ENCODE results near the gene RHCG.

Gene RHCG

GRCh38 chr15:89496155-89497098, at the start of gene RHCG:
TSS of gene RHCG (minus strand) at chr15:89496583. CDS start at chr15:89496544, 39 bp downstream.
- FAIRE-seq, result no peak

DNA sequence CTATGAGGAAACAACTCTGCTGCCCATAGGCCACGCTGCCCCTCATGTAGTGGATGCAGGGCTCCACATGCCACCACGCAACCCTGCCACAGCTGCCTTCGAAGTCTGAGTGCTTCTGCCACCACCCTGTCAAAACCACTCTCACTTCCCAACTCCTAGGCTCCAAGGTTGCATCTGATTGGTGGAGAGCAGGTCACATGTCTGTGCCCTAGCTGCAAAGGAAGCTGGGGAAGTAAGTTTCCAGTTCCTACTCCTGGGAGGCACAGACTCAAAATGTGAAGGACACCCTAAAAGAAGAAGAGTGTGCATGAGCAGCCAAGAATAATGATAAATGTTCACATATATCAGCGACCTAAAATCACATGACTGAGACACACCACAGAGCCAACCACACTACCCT, 47.0 kb upstream of the RHCG start:
- FAIRE-seq, result no peak

DNA sequence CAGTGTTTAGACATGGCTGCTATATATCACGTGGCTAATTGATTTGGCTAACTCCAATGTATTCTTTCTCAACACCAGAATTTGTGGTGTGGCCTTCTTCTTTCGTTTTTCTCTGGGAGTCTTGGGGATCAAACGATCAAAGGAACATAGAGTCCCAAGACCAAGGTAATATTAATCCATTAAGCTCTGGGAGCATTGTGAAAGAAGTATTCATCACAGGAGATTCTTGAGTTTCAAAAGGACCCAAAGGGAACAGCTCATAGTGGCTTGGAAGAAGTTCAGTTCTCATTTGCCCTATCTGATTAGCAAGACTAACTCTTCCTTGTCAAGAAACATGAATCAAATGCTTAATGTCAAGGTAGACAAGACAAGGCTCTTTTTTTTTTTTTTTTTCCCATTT, 46.0 kb upstream of the RHCG start:
- FAIRE-seq, result no peak

DNA sequence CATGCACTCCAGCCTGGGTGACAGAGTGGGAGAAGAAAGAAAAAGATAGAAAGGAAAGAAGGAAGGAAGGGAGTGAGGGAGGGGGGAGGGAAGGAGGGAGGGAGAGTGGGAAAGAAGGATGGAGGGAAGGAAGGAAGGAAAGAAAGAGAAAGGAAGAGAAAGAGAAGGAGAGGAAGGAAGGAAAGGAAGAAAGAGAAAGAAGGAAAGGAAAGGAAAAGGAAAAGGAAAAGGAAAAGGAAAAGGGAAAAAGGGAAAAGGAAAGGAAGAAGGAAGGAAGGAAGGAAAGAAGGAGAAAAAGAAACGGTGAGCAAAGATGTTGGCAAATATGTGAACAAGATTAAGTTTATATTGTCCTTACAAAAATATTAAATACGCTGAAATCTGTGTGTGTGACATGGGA, 42.6 kb upstream of the RHCG start:
- FAIRE-seq, result no peak

DNA sequence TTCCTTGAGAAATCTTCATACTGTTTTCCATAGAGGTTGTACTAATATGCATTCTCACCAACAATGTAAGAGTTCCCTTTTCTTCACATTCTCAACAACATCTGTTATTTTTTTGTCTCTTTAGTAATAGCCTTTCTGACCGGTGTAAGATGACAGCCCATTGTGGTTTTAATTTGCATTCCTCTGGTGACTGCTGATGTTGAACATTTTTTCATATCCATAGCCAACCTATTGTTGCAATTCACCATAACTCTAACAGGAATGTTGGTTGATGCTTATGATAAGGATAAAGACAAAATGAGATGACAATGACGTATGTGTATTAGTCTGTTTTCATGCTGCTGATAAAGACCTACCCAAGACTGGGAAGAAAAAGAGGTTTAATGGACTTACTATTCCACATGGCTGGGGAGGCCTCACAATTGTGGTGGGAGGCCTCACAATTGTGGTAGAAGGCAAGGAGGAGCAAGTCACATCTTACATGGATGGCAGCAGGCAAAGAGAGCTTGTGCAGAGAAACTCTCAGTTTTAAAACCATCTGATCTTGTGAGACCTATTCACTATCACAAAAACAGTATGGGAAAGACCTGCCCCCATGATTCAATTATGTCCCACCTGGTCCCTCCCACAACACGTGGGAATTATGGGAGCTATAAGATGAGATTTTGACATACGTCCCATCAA, 37.6 kb upstream of the RHCG start:
- no peak for FAIRE-seq

GRCh38 chr15:89531796-89532537, 35.6 kb upstream of the RHCG start:
- FAIRE-seq, result no peak

GRCh38 chr15:89530976-89531375, 34.6 kb upstream of the RHCG start:
- FAIRE-seq, result no peak

- FAIRE-seq, result no peak
These were observed 32.5 kb upstream of the RHCG start for GRCh38 chr15:89528757-89529352.

DNA sequence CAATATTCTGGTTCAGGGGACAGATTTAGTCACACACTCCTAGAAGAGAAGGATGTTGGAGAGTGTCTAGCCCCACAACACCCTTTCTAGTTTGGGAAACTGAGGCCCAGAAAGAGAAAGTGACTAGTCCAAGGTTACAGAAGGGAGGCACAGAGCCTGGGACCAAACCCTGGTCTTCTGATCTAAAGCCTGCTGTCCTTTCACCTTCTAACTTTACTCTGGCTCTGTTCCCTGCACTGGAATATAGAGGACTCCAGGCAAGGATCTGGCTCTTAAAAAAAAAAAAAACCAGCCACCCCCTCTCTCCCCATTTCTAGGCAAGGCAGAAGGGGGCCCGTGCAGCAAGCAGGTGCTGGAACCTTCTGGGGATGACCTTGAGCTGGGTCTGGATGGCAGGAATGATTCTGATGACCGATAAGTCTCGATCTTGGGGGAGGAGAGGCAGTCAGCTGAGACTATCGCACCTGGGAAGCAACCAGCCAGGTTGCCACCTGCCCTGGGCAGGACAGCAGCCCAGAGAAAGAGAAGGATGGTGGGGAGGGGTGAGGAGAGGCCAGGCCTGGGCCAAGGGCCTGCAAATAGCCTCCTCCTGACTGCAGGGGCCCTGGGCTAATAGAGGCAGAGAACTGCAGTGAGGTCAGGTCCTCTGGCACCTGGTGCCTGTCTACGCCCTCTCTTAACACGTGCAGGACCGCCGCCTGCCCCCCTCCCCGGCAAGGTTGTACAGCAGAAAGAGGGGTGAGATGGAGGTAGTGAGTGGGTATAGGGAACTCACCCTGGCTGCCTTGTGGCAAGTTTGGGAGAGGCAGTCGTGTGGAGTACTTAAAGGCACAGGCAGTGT, 30.4 kb upstream of the RHCG start:
- FAIRE-seq, result no peak

DNA sequence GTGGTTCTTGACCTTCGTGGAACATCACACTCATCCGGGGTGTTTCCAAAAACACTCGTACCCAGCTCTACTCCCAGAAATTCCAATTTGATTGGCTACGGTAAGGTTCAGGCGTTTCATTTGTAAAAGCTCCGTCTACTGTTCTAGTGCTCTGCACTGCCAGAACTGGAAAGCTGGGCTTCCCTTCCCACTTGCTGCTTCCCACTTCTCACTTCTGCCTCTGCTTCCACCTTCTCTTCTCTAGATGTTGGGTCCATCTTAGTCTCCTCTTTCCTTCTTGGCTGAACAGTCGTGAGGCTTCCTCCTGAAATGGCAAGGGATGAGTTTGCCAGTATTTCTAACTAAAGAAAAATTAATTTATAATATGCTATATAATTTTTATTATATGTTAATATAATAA, 29.8 kb upstream of the RHCG start:
- FAIRE-seq, result no peak

GRCh38 chr15:89524184-89524583, 27.8 kb upstream of the RHCG start:
- FAIRE-seq, result no peak

- FAIRE-seq, result no peak
These were observed 26.7 kb upstream of the RHCG start for GRCh38 chr15:89523101-89523500.

GRCh38 chr15:89521605-89522004, 25.2 kb upstream of the RHCG start:
- FAIRE-seq, result no peak

DNA sequence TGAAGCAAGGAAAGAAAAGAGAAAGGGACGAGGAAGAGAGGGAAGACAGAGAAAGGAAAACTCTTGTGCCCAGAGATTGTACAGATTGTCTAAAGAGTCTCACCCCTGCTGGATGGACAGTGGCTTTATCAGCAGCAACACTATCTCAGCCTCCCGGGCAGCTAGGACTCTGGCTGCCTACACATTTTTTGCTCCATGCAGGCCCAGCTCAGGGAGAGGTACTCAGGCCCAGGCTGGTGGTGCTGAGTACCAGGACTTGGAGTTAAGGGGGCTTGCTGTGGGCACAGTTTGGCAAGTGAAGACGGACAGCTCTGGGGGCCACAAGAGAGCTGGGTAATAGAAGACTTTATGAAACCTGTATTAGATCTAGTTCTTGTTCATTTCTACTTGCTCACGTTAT, 19.1 kb upstream of the RHCG start:
- no peak for FAIRE-seq

DNA sequence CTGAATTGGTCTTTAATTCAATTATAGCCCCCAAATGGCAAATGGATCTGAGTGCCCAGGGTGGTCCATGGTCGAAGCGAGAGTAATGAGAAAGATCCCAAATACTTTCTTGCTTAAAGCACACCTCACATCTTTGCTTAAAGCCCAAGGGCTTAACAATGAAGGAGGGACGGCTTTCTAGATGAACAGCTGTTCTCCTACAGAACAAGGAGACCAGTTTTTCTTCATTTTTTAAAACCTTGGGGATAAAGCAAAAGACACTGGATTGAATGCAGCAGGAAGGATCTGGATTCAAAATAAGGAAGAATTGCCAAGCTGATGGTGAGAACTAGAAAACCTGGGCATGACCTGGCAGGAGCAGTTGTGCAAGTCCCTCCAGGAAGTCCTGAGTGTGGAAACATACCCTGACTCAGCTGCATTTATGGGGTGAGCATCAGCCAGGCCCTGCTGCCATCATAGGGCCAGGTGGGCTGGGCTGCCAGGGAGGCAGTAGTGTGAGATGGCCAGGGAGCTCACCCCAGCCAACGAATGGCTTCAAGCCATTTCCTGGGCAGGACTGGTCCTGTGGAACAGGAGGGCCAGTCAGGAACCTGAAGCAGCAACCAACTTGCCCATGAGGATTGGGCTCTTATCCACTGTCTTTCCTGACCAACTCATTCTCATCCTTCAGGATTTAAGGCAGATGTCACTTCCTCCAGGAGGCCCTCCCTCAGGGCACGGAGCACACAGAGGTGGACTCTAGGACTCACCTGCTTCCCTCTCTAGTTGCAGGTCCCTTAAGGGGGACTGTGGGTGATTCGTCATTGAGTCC, 18.4 kb upstream of the RHCG start:
- FAIRE-seq, result no peak

GRCh38 chr15:89514186-89514585, 17.8 kb upstream of the RHCG start:
- FAIRE-seq, result no peak

DNA sequence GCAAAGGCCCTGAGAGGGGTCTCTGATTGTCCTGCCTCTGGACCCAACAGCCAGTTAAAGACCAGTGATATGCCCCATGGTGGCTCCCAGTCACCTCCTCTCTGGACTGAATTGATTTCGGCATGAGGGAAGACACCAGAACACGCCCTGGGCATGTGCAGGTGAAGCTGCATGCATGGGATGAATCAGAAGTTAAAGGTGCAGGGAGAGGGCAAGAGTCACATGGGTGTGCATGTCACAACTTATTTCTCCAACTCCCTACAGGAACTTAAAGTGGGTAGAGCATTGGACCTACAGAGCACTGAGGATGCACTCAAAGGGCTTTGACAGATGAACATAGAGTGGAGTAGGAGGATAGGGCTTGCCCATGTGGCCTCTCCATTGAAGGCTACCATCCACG, 16.9 kb upstream of the RHCG start:
- FAIRE-seq, result no peak

GRCh38 chr15:89512631-89513030, 16.2 kb upstream of the RHCG start:
- FAIRE-seq, result no peak

DNA sequence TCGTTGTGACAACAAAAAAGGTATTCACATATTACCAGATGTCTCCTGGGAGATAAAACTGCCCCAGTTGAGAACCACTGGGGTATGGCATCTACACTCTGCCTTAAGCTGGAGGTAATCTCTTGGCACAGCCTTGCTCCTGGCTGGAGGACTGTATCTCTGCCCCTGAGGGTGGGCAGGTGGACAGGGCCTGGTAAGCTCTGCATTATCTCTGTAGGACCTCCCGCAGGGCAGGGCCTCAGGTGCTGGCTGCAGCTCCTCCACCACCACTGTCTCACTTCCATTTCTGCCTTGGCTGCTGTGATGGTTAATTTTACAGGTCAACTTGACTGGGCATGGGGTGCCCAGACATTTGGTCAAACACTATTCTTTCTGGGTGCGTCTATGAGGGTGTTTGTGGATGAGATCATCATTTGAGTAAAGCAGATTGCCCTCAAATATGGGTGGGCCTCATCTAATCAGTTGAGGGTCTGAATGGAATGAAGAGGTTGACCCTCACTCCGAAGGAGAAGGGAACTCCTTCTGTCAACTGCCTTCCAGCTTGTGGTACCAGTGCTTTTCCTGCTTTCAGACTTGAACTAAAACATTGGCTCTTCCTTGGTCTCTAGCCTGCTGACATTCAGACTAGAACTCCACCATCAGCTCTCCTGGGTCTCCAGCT, 9.8 kb upstream of the RHCG start:
- no peak for FAIRE-seq

GRCh38 chr15:89504166-89504565, 7.8 kb upstream of the RHCG start:
- FAIRE-seq, result no peak
